Epidermal melanocyte (primary cell): ENCODE results near the gene CCL22.

ENCODE experiments used
- DNase-seq: peaks from one replicate; pipeline ENCODE4 v3.0.0; 2011; ENCODE audit warnings: low spot score; ENCODE audit not compliant: insufficient read length

Gene CCL22

GRCh38 chr16:57347858-57348257 lies 10.7 kb upstream of the CCL22 start:
- no peak for DNase-seq

- DNase-seq = no peak
These were observed 10.3 kb upstream of the CCL22 start for GRCh38 chr16:57348327-57348726.

GRCh38 chr16:57349212-57350031 lies 9.2 kb upstream of the CCL22 start:
- DNase-seq = no peak

- no peak for DNase-seq
These were observed 5.9 kb upstream of the CCL22 start for GRCh38 chr16:57352636-57353047.

- no peak for DNase-seq
These were observed 4.3 kb upstream of the CCL22 start for GRCh38 chr16:57354311-57354710.

- no peak for DNase-seq
These were observed 2.6 kb upstream of the CCL22 start for GRCh38 chr16:57355898-57356414.

- no peak for DNase-seq
These were observed 2.0 kb upstream of the CCL22 start for GRCh38 chr16:57356547-57356946.

GRCh38 chr16:57357330-57358085 lies 1.1 kb upstream of the CCL22 start:
- no peak for DNase-seq

- DNase-seq = no peak
These were observed 530 bp upstream of the CCL22 start for GRCh38 chr16:57358086-57358420.

- DNase-seq = no peak
These were observed 1.8 kb downstream of the CCL22 start for GRCh38 chr16:57360321-57360935.

- no peak for DNase-seq
These were observed 2.8 kb downstream of the CCL22 start for GRCh38 chr16:57361404-57361803.

GRCh38 chr16:57364143-57364542 lies 5.6 kb downstream of the CCL22 start:
- DNase-seq = no peak

- no peak for DNase-seq
These were observed 8.0 kb downstream of the CCL22 start for GRCh38 chr16:57366544-57367040.

- DNase-seq = no peak
These were observed 8.7 kb downstream of the CCL22 start for GRCh38 chr16:57367116-57367752.

GRCh38 chr16:57371494-57372371 lies 13.2 kb downstream of the CCL22 start:
- no peak for DNase-seq

- peak; percentile 69 for DNase-seq
These were observed 14.0 kb downstream of the CCL22 start, which contains the start of gene CX3CL1 for GRCh38 chr16:57372372-57373116. CX3CL1 (plus strand) TSS chr16:57372490; CDS start chr16:57372569, 79 bp downstream.

- no peak for DNase-seq
These were observed 14.7 kb downstream of the CCL22 start for GRCh38 chr16:57373117-57373947.

- no peak for DNase-seq
These were observed 15.5 kb downstream of the CCL22 start for GRCh38 chr16:57374067-57374534.
